ENCODE measurements around the gene INPP5A. TPM values are rescaled to one million over a fixed set of nuclear protein-coding genes. Genes with fewer than 3 reads are reported as not detected.

INPP5A gene
- total RNA-seq, 1 donor from 2014 or later: 36.4 TPM

- H3K27ac Mint-ChIP-seq (ENCODE audit: unreplicated experiment): no peak overlapping the region
- no peaks in the 10 kb centered on the region for H3K27me3 Mint-ChIP-seq (ENCODE audit: unreplicated experiment)
- DNase-seq (ENCODE audit: extremely low spot score, unreplicated experiment): no peak
Observed at GRCh38 chr10:132564249-132564605, 26.6 kb downstream of the INPP5A start.

GRCh38 chr10:132564690-132565089 is 27.1 kb downstream of the INPP5A start:
- Mint-ChIP-seq H3K27me3 (ENCODE audit: unreplicated experiment) (no peaks in the 10 kb centered on the region), H3K9me3 (ENCODE audit: unreplicated experiment) (no peaks in the 10 kb centered on the region), H3K4me1 (ENCODE audit: unreplicated experiment) (peaks cover 9% of the 10 kb centered on the region), H3K4me3 (ENCODE audit: unreplicated experiment) (no peak overlapping the region), H3K36me3 (ENCODE audit: unreplicated experiment) (no peaks in the 10 kb centered on the region), H3K27ac (ENCODE audit: unreplicated experiment) (no peak overlapping the region)
- TF ChIP-seq CTCF (IDR thresholded peaks at IDR 0.05): no peak
- DNase-seq (ENCODE audit: extremely low spot score, unreplicated experiment): no peak

More at GRCh38 chr10:132564249-132564605, 26.6 kb downstream of the INPP5A start:
- no peak for TF ChIP-seq CTCF (IDR thresholded peaks at IDR 0.05)
- no peak overlapping the region for H3K4me3 Mint-ChIP-seq (ENCODE audit: unreplicated experiment)
- H3K9me3 Mint-ChIP-seq (ENCODE audit: unreplicated experiment): no peaks in the 10 kb centered on the region
- H3K4me1 Mint-ChIP-seq (ENCODE audit: unreplicated experiment): peaks cover 9% of the 10 kb centered on the region
- no peaks in the 10 kb centered on the region for H3K36me3 Mint-ChIP-seq (ENCODE audit: unreplicated experiment)

GRCh38 chr10:132565516-132566209 is 28.1 kb downstream of the INPP5A start:
- Mint-ChIP-seq H3K36me3 (ENCODE audit: unreplicated experiment) (no peaks in the 10 kb centered on the region), H3K4me1 (ENCODE audit: unreplicated experiment) (peaks cover 11% of the 10 kb centered on the region), H3K9me3 (ENCODE audit: unreplicated experiment) (no peaks in the 10 kb centered on the region), H3K4me3 (ENCODE audit: unreplicated experiment) (no peak overlapping the region), H3K27me3 (ENCODE audit: unreplicated experiment) (no peaks in the 10 kb centered on the region), H3K27ac (ENCODE audit: unreplicated experiment) (no peak overlapping the region)
- DNase-seq (ENCODE audit: extremely low spot score, unreplicated experiment): no peak
- TF ChIP-seq CTCF (IDR thresholded peaks at IDR 0.05): no peak

GRCh38 chr10:132566892-132567291 is 29.3 kb downstream of the INPP5A start:
- Mint-ChIP-seq H3K27ac (ENCODE audit: unreplicated experiment) (no peak overlapping the region), H3K4me3 (ENCODE audit: unreplicated experiment) (no peak overlapping the region), H3K27me3 (ENCODE audit: unreplicated experiment) (no peaks in the 10 kb centered on the region), H3K36me3 (ENCODE audit: unreplicated experiment) (no peaks in the 10 kb centered on the region), H3K9me3 (ENCODE audit: unreplicated experiment) (no peaks in the 10 kb centered on the region), H3K4me1 (ENCODE audit: unreplicated experiment) (peaks cover 12% of the 10 kb centered on the region)
- no peak for TF ChIP-seq CTCF (IDR thresholded peaks at IDR 0.05)
- DNase-seq (ENCODE audit: extremely low spot score, unreplicated experiment): no peak

- Mint-ChIP-seq H3K27ac (ENCODE audit: unreplicated experiment) (no peak overlapping the region), H3K36me3 (ENCODE audit: unreplicated experiment) (no peaks in the 10 kb centered on the region), H3K4me1 (ENCODE audit: unreplicated experiment) (peaks cover 8% of the 10 kb centered on the region), H3K9me3 (ENCODE audit: unreplicated experiment) (no peaks in the 10 kb centered on the region), H3K27me3 (ENCODE audit: unreplicated experiment) (no peaks in the 10 kb centered on the region), H3K4me3 (ENCODE audit: unreplicated experiment) (no peak overlapping the region)
- no peak for TF ChIP-seq CTCF (IDR thresholded peaks at IDR 0.05)
- no peak for DNase-seq (ENCODE audit: extremely low spot score, unreplicated experiment)
Observed at GRCh38 chr10:132570265-132570664, 32.7 kb downstream of the INPP5A start.

Measured in osteocyte (in vitro differentiated cells).